ENCODE measurements around the gene GPRC5D. TPM values are rescaled to one million over a fixed set of nuclear protein-coding genes. Genes with fewer than 3 reads are reported as not detected.

GPRC5D gene
- total RNA-seq, 6 donors from 2014 or later, result 0.66 to 2.1 TPM; not detected in 4

GRCh38 chr12:12922978-12923377, 29.0 kb downstream of the GPRC5D start:
- H3K4me1 ChIP-seq, result peaks cover 0 to 5% (median 0%) of the 10 kb centered on the region in 4 donors
- no peak overlapping the region for H3K4me3 ChIP-seq
- ATAC-seq (ENCODE audit: low FRiP score in 2 of 2) (no peak), DNase-seq (no peak)
- no peak for TF ChIP-seq EP300 (IDR thresholded peaks at IDR 0.05)
- TF ChIP-seq, protein P1, sequence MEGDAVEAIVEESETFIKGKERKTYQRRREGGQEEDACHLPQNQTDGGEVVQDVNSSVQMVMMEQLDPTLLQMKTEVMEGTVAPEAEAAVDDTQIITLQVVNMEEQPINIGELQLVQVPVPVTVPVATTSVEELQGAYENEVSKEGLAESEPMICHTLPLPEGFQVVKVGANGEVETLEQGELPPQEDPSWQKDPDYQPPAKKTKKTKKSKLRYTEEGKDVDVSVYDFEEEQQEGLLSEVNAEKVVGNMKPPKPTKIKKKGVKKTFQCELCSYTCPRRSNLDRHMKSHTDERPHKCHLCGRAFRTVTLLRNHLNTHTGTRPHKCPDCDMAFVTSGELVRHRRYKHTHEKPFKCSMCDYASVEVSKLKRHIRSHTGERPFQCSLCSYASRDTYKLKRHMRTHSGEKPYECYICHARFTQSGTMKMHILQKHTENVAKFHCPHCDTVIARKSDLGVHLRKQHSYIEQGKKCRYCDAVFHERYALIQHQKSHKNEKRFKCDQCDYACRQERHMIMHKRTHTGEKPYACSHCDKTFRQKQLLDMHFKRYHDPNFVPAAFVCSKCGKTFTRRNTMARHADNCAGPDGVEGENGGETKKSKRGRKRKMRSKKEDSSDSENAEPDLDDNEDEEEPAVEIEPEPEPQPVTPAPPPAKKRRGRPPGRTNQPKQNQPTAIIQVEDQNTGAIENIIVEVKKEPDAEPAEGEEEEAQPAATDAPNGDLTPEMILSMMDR (IDR thresholded peaks at IDR 0.05), result no peak
- TF ChIP-seq POLR2A (IDR thresholded peaks at IDR 0.05), result no peak
- TF ChIP-seq POLR2AphosphoS5 (IDR thresholded peaks at IDR 0.05), result no peak
- H3K27ac ChIP-seq, result no peak overlapping the region
- H3K36me3 ChIP-seq, result peaks cover 0 to 3% (median 0%) of the 10 kb centered on the region in 4 donors
- H3K9me3 ChIP-seq, result no peaks in the 10 kb centered on the region
- H3K27me3 ChIP-seq, result no peaks in the 10 kb centered on the region
- 89 to 93% methylated on average over 7 of the region's 7 CpGs for WGBS, 2 donors

DNA sequence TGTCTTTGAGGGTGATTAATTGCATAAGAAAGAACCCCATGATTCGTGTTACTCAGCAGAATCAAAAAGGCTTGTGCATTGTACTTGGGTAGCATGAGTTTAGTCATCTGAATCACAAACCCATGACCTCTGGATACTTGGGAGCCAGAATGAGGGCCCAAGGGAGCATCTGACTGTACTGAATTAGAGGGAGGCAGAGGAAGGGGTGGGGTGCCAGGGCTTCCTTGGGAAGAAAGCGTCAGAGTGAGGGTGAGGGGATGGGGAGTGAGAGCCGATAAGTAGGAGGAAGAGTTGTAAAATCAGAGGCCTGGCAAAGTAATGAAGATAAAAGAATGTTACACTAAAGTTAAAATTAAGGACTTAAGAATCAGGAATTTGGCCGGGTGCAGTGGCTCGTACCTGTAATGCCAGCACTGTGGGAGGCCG, 29.8 kb downstream of the GPRC5D start:
- peaks cover 0 to 3% (median 0%) of the 10 kb centered on the region in 4 donors for H3K36me3 ChIP-seq
- H3K27me3 ChIP-seq, result no peaks in the 10 kb centered on the region
- TF ChIP-seq EP300 (IDR thresholded peaks at IDR 0.05) (no peak), POLR2A (IDR thresholded peaks at IDR 0.05) (no peak), POLR2AphosphoS5 (IDR thresholded peaks at IDR 0.05) (no peak)
- no peak for DNase-seq
- H3K4me3 ChIP-seq, result no peak overlapping the region
- H3K9me3 ChIP-seq, result no peaks in the 10 kb centered on the region
- ATAC-seq (ENCODE audit: low FRiP score in 2 of 2), result peak in 1 of 2 donors; percentile 83
- no peak overlapping the region for H3K27ac ChIP-seq
- peaks cover 0 to 4% (median 0%) of the 10 kb centered on the region in 4 donors for H3K4me1 ChIP-seq
- WGBS, 2 donors, result 69 to 71% methylated on average over 6 of the region's 6 CpGs

GRCh38 chr12:12919666-12920435, 32.1 kb downstream of the GPRC5D start:
- Histone ChIP-seq H3K4me3 (no peak overlapping the region), H3K27me3 (no peaks in the 10 kb centered on the region), H3K27ac (no peak overlapping the region), H3K9me3 (no peaks in the 10 kb centered on the region), H3K4me1 (peaks cover 10 to 15% (median 14%) of the 10 kb centered on the region in 4 donors), H3K36me3 (peaks cover 0 to 9% (median 2%) of the 10 kb centered on the region in 4 donors)
- WGBS, 2 donors, result 80 to 84% methylated on average over 5 of the region's 5 CpGs
- TF ChIP-seq EP300 (IDR thresholded peaks at IDR 0.05), result no peak
- DNase-seq (no peak), ATAC-seq (ENCODE audit: low FRiP score in 2 of 2) (no peak)

- no peak overlapping the region for H3K4me3 ChIP-seq
- no peak for ATAC-seq (ENCODE audit: low FRiP score in 2 of 2)
- TF ChIP-seq POLR2AphosphoS5 (IDR thresholded peaks at IDR 0.05), result no peak
- peak in 1 of 4 donors; percentile 7 for TF ChIP-seq POLR2A (IDR thresholded peaks at IDR 0.05)
- H3K27ac ChIP-seq, result no peak overlapping the region
- H3K27me3 ChIP-seq, result no peaks in the 10 kb centered on the region
- H3K36me3 ChIP-seq, result peaks cover 0 to 12% (median 2%) of the 10 kb centered on the region in 4 donors
- no peak for DNase-seq
- no peaks in the 10 kb centered on the region for H3K9me3 ChIP-seq
- H3K4me1 ChIP-seq, result peaks cover 10 to 15% (median 14%) of the 10 kb centered on the region in 4 donors
- WGBS, 2 donors, result 62 to 77% methylated on average over 6 of the region's 6 CpGs
These were observed 33.1 kb downstream of the GPRC5D start for GRCh38 chr12:12918781-12919389.

- no peaks in the 10 kb centered on the region for H3K9me3 ChIP-seq
- DNase-seq (no peak), ATAC-seq (ENCODE audit: low FRiP score in 2 of 2) (no peak)
- 92 to 93% methylated on average over 2 of the region's 2 CpGs for WGBS, 2 donors
- no peak overlapping the region for H3K27ac ChIP-seq
- peaks cover 0 to 23% (median 2%) of the 10 kb centered on the region in 4 donors for H3K36me3 ChIP-seq
- peaks cover 10 to 15% (median 14%) of the 10 kb centered on the region in 4 donors for H3K4me1 ChIP-seq
- no peaks in the 10 kb centered on the region for H3K27me3 ChIP-seq
- no peak for TF ChIP-seq EP300 (IDR thresholded peaks at IDR 0.05)
- TF ChIP-seq, protein P1 (IDR thresholded peaks at IDR 0.05), result no peak
- TF ChIP-seq POLR2AphosphoS5 (IDR thresholded peaks at IDR 0.05), result no peak
- no peak for TF ChIP-seq POLR2A (IDR thresholded peaks at IDR 0.05)
- no peak overlapping the region for H3K4me3 ChIP-seq
These were observed 34.5 kb downstream of the GPRC5D start for GRCh38 chr12:12917517-12917916.
